Measurements from ENCODE around the gene MMP27.

The MMP27 gene

DNA sequence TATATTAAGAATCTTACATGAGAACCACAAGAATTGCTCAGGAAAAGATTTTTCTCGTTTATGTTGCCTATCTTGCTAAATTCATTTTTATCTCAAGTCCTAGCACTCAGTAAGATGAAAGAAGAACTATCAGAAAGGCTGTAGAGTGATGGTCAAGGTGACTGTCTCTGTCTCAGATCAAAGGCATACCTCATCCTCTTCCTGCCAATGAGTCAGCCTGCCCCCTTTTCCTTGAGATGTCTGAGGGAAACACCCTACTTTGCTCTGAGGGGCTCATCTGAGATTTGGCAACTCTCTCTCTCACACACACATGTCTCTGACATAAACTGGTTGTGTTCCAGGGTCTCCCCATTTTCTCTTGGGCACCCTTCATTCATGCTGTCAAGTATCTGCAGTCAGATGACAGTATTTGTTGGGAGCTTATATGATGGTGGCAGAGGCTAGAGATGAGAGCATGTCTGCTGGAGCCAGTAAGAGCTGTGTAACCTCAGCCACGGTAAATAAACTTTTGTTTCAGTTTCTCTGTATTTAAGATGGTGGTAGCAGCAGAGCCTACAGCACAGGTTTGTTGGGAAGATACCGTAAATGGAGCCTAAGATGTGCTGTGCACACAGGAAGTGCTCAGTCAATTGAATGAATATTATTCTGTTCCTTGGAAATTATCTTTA, 1.6 kb downstream of the MMP27 start:
- no peak for DNase-seq (ENCODE audit: low spot score)

DNA sequence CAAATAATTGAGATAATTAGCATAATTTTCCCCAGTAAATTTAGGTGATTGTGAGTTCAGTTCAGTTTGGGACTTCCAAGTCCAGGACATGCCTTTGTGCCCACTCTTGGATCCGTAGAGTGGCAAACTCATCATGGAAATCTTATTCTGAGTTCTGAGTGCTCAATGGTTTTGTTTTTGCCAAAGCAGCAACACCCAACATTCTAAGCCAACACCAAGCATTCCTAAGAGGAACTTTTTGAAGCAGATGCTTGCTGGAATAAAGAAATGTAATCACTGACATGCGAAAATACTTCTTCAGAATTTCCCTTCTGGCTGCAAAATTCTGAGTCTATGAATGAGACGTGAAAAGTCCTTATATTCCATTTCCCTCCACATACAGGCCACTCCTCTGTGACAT, 10.4 kb downstream of the MMP27 start:
- DNase-seq (ENCODE audit: low spot score) = no peak

DNA sequence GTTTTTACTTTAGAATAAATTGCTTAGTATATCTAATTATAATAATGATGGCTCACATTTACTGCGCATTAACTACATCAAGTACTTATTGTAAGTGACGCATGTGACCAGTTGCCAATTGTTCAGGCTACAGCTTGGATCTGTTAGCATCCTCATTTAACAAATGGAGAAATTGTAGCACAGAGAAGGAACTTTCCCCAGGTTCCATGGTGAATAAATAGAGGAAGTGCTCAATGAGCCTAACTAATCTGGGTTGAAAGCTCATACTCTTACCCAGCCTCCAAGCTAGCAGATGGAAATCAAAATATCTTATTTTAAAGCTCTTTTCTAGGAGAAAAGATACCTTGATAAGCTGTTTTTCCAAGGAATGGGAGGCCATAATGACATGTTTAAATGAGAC, 19.8 kb downstream of the MMP27 start:
- no peak for DNase-seq (ENCODE audit: low spot score)

DNA sequence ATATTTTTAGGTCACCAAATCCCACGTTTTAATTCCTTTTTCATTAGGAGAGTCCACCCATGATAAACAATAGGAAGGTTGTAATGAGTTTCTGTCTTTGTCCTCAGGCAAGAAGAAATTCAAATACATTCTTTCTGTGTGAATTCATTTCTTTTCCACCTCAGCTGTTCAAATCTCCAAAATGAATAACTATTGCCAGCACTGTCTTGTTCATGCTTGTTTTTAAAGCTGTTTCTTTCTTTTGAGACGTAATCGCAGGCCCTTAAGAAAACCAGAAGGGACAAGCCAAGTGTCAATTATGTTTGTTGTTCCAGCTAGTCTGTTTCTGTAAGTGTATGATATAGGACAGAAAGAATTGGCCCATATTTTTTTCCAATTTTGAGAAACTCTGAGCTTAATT, 20.2 kb downstream of the MMP27 start:
- no peak for DNase-seq (ENCODE audit: low spot score)

DNA sequence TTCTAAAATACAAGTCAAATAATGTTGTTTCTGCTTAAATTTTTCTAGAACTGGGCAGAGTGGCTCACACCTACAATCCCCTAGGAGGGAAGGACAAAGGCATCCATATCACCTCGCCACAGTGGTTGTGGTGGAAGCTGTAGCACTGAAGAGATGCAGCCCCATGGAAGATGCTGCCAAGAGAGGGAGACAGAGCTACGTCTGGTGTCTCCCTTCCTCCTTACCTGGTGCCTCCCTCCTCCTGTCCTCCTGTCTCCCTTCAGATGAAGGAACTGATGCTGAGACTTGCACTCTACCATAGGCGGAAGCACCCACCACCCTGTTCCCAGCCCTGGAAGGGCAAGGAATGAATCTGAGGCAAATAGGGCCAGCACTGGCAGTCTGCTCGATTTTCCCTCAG, 22.3 kb downstream of the MMP27 start:
- DNase-seq (ENCODE audit: low spot score) = no peak

DNA sequence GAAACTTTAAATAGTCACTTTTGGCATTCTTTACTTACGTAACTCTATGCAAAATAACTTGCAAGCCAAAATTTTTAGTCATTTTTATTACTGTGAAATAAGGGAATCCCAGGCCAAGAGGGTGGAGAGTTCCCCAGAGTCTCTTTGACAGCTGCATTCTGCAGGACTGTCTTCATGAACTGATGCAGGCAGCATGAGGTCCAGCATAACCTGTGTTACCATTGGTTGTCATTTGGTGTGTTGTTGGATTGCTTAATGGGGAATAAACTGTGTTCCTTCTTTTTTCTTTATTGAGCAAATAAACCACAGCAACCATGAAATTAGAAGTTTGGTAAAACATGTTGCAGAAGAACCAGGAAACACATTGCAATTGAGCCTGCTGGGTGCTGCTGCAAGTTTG, 24.6 kb downstream of the MMP27 start:
- DNase-seq (ENCODE audit: low spot score) = no peak

DNA sequence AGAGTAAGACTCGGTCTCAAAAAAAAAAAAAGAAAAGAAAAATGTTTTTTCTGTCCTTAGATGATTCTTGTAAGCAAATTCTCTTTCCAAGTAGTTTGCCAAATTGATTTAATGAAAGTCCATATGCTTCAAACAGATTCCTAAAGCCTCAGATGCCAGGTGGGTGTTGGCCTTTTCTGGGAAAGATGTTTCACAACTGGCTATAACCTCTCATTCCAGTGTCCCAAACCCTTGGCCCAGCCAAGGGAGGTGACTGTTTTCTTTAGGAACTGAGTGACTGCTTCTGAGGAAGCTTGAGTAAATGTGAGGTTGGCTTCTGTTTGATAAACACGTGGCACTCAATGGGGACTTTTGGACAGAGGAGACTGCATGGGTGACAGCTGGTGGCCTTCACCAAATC, 27.5 kb downstream of the MMP27 start:
- DNase-seq (ENCODE audit: low spot score) = no peak

DNA sequence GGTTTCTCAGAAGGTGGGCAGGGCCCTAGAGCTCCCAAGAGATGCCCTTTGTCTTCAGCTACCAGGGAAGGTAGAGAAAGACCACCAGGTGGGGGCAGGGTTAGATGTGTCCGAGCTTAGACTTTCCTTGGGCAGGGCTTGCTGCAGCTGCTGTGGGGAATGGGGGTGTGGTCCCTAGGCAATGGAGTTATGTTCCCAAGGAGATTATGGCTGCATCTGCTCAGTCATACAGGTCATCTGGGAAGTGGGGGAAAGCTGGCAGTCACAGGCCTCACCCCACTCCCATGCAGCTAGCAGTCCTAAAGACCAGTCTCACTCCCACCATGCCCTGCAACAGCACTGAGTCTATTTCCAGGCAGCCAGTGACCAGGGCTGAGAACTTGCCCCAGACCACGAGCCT, 29.5 kb downstream of the MMP27 start:
- DNase-seq (ENCODE audit: low spot score) = no peak

DNA sequence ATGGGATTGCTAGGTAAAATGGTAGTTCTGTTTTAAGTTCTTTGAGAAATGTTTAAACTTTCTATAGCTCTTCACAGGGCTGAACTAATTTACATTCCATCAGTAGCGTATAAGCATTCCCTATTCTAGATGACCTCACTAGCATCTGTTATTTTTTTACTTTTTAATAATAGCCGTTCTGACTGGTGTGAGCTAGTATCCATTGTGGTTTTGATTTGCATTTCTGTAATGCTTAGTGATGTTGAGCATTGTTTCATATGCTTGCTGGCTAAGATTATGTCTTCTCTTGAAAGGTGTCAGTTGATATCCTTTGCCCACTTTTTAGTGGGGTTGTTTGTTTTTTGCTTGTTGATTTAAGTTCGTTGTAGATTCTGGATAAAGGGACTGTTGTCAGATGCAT, 35.9 kb downstream of the MMP27 start:
- DNase-seq (ENCODE audit: low spot score) = no peak

DNA sequence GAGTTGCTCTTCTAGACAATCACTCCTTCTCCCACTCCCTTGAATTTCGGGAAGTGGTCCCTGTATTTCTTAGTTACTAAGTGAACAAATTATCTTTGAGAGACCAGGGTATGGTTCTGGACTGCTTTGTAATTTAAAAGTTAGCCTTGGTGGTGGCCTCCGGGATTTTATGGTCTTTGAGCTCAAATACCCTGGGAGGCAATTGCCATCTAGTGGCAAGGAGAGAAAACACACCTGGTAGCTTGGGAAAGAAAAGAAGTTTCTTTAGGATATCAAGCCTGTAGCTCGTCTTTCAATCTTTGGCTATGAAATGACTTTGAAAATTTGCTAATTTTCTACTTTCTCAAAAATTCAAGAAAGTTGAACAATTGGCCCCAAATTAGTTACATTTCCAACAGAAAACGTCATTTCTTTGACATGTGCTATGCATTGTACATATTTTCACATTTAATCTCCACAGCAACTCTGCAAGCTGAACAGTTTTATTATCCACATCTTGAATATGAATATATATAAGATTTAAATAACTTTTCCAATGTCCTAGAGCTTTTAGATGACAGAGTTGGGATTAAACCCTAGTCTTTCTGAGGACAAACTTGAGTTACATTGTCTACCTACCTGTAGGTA, 39.1 kb downstream of the MMP27 start:
- DNase-seq (ENCODE audit: low spot score) = peak; percentile 49

DNA sequence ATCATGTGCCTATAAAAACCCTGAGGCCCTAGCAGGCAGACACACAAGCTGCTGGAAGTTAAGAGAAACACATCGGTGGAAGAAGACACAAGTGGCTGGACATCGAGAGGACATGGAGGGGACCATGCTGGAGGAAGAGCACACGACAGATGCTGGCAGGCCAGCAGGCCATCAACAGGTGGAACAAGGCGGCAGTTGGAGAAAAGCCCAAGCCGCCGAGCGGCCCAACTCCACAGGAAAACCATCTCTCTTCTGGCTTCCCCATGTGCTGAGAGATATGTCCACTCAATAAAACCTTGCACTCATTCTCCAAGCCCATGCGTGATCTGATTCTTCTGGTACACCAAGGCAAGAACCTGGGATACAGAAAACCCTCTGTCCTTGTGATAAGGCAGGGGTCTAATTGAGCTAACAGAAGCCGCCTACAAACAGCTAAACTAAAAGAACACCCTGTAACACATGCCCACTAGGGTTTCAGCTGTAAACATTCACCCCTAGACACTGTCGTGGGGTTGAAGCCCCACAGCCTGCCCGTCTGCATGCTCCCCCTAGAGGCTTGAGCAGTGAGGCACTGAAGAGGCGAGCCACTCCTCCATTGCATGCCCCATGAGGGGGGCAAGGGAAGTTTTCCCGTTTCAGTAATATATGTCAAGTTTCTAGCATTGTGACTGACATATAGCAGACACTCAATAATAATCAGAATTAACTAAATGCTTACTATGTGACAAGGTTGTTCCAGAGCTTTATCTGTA, 41.4 kb downstream of the MMP27 start:
- DNase-seq (ENCODE audit: low spot score) = peak; percentile 20

DNA sequence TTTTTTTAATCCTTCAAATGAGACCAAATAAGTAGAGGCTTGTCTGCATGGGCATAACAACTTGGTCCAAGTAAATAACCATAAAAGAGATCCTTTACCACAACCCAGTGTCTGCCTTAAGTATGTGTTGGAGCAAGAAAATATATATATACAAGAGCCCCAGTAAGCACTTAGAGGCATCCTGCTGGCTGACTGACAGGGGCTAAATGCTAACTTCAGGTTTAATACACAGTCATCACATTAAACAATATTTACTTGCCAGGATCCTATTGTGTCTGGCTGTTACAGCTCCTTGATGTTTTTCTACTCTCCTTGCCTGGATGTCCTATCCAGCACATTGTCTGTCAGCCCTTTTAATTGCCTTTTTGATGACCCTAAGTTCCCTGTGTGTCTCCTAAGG, 43.0 kb downstream of the MMP27 start:
- DNase-seq (ENCODE audit: low spot score) = no peak

DNA sequence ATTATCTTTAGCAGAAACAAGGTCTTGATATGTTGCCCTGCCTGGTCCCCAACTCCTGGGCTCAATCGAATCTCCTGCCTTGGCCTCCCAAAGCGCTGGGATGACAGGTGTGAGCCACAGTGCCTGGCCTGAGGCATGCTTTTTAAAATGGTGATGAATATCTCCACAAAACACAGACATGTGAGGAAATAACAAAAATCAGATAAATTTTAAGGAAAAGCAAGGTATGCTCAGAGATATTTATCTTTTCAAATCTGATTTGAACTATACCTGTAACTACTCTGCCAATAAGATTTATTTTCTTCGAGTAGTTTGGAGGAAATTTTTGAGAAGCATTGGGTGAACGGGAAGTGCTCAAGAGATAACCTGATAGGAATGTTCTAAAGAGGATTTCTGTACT, 44.5 kb downstream of the MMP27 start:
- DNase-seq (ENCODE audit: low spot score) = no peak

DNA sequence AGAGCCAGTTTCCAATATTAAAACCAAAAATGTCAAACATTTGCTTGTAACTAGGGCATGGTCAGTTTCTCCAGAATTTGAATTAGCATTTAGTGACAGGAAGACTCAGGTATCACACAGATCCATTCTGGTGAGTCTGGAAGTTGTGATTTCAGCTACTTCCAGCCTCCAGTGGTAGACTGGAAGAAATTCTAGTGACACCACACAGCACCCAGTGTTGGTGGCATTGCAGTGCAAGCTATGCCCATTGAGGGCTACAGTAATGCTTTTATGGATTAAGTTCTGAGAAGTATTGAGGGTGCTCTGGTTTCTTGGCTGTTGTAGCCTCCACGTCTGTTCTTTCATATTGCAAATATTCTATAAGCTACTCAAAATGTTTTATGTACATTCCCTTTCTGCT, 49.0 kb downstream of the MMP27 start:
- no peak for DNase-seq (ENCODE audit: low spot score)

DNA sequence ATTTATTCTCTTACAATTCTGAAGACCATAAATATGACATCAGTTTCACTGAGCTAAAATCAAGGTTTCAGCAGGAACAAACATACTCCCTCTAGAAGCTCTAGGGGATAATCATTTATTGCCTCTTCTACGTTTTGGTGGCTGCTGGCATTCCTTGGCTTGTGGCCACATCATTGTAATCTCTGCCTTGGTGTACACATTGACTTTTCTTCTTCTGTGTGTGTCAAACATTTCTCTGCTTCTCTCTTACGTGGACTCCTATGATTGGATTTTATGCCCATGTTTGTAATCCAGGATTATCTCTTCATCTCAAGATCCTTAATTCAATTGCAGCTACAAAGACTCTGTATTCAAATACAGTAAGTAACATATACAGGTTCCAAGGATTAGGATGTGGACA, 50.0 kb downstream of the MMP27 start:
- DNase-seq (ENCODE audit: low spot score) = no peak

DNA sequence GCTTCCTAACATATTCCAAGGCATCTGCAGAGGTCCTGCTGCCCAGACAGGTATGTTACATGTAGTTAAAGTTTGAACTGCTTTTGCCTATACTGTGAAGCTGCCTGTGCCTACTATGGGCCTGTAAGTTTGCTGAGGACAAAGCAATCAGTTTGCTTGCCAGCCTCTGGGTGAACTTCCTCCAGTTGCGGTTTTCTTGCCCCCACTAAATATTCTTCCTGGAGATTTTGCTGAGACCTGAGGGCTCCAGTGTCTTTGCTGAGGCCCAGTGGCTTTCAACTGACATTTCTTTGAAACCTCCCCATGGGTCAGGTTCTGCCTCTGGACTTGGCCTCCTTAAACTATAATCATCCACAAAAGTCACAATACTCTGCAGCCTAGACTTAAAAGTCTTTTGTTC, 50.8 kb downstream of the MMP27 start:
- DNase-seq (ENCODE audit: low spot score) = no peak

DNA sequence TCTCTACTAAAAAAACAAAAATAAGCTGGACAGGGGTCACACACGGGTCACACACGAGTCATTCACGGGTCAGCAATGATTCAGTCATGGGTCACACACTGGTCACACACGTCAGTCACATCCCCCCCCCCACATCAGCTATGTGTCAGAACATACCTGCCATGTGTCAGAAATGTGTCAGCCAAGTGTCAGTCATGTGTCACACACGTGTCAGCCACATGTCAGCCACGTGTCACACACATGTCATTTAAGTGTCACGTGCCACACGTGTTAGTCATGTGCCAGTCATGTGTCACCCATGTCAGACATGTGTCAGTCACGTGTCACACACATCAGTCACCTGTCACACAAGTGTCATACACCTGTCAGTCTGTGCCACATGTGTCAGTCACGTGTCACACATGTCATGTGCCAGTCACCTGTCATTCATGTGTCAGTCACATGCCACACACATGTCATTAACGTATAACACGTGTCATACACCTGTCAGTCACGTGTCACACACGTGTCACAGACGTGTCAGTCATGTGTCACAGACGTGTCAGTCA, 51.8 kb downstream of the MMP27 start:
- no peak for DNase-seq (ENCODE audit: low spot score)

DNA sequence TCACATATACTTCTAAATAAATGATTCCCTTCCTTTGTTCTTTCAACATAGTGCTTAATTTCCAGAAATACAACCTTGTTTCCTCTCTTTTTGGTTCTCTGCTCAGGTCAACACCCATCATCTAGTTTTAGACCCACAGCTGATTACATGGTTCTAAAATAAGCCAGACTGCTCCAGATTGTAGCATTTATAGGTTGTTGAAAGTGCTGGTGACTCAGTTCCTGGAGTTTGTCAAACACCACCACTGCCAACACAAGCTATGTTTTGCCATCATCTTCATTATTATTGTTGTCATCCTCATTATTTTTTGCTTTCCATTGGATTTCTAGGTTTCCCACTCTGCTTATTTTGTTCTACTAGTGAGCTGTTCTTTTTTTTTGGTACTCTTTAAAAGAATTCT, 58.1 kb downstream of the MMP27 start:
- DNase-seq (ENCODE audit: low spot score) = no peak

DNA sequence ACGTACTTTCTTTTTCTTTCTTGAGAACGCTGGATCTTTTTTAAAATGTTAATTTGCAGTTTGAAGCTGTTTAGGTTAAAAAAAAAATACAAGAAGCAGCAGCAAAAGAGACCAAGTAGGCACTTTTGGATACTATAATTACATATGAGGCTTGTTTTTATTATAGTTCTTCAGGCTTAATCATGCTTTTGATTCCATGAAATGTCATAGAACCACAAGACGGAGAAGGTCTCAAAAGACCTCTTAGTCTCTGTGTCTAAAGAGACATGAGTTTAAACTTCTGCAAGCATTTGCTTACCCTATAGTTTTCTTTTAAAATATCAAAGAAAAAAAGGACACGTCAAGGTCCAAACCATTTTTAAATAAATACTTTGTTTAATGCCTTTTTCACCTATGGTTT, 61.6 kb downstream of the MMP27 start:
- DNase-seq (ENCODE audit: low spot score) = no peak
